H1 (cell line): ENCODE results near the gene SGK1. TPM values are rescaled to one million over a fixed set of nuclear protein-coding genes. Genes with fewer than 3 reads are reported as not detected.

Experiments
- GABPA ChIP-seq: IDR thresholded peaks from 2 replicates; pipeline ENCODE4 v1.6.1; 2011; ENCODE audit warnings: mild to moderate bottlenecking, low read length, moderate library complexity, borderline replicate concordance; ENCODE audit not compliant: insufficient read depth
- polyA plus RNA-seq, 7 experiments: library from polyadenylated mRNA; depleted of rRNA in 3 of 7; stranded (reverse) in 5 of 7; unstranded in 2 of 7; fragments of >200 nt in 5 of 7; fragments of 200-250 nt in 2 of 7; gene quantifications; 1 replicate in 5 of 7; 2 replicates in 1 of 7; 4 replicates in 1 of 7; pipeline versions ENCODE4 v1.2.1 to v1.2.3, GENCODE V29; 2011 to 2013; ENCODE audit warnings: missing spikeins in 2 of 7, mixed read lengths in 2 of 7
- total RNA-seq: library from RNA; stranded (reverse); fragmentation: NEBNext Ultra II Directional; extraction: Animal tissue kit (Norgen Biotek cat#: 25700); gene quantifications from 2 replicates; pipeline ENCODE4 v1.2.1, GENCODE V29; 2021

Gene SGK1
- total and polyA plus RNA-seq, 2 of the 8 experiments (the other 6 are each of a cell fraction or from before 2014, with no cell fraction given), result 14.5 to 18.4 TPM

DNA sequence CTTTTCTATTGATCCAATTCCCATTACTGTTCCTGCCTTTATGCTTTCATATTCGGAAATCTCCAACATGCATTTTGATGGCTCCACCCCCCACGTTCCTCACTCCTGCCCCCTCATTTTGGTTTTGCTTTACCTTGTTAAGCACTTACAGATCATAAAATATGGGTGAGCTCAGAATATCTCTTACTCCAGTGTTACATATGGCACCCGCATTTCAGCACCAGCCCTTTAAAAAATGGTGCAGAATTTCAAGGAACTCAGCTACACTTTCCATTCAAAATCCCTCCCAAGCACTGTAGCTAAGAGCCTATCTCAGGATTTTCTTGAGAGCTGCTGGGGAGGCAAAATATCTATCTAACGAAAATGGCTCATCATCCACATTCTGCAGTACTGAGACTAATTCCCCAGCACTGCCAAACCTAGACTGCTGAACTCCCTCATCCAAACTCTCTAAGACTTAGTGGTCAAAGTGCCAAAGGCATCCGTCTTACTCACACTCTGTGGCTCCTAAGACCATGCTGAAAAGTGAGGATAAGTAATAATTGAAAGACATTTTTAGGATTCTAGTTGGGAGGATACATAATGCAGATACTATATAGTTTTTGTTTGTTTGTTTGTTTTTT, 7.8 kb downstream of the SGK1 start (continued):
- TF ChIP-seq GABPA, result no peak
